VCaP (cell line): ENCODE results near the gene NKAPL.

Experiments used
- H3K27ac ChIP-seq: fragments of 450-650 bp; 2 replicates; pipeline ENCODE4 v1.5.1; 2017
- CTCF ChIP-seq: fragments of 450-650 bp; conservative IDR thresholded peaks from 2 replicates; pipeline ENCODE4 v1.5.1; 2017; ENCODE audit warnings: mild to moderate bottlenecking, moderate library complexity

Gene NKAPL

GRCh38 chr6:28232785-28233184, 26.3 kb upstream of the NKAPL start:
- H3K27ac ChIP-seq: no peak overlapping the region

GRCh38 chr6:28235912-28236452, 23.1 kb upstream of the NKAPL start:
- H3K27ac ChIP-seq: no peak overlapping the region
- TF ChIP-seq CTCF: no peak

More at GRCh38 chr6:28232785-28233184, 26.3 kb upstream of the NKAPL start:
- TF ChIP-seq CTCF: no peak

DNA sequence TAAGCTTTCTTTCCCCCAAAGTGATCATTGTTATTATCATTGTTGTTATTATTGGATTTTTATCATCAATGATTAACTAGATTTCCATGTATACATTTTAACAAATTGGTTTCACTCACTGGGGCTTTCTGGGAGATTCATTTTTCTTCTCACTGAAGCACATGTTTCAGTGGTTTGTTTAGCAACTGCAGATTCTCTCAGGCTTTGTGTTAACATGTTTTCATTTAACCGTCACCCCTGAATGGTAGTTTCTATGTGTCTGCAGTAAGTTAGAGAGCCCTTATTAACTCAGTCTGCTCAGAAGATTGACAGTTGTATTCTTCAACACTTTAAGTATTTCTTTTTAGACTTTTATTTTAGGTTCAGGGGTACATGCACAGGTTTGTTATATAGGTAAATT, 19.5 kb upstream of the NKAPL start:
- H3K27ac ChIP-seq: no peak overlapping the region
- no peak for TF ChIP-seq CTCF

- no peak overlapping the region for H3K27ac ChIP-seq
These were observed 18.6 kb upstream of the NKAPL start for GRCh38 chr6:28240471-28240870.

DNA sequence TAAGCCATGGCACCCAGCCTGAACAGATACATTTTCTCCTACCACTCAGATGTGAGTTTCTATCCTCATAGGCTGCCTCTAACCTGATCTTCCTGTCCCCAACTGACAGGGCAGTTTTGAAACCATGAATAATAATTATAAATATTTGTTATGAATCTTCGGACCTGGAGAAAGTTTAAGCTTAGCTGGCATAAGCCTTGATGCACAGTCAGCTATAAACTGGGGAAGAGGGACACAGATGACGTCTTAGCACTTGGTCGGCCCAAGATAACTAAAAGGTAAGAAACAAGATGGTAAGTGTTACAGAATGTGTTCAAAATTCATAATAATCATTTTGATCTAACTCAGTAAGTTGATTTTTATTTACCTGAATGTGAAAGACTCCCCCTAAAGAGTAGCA, 15.2 kb upstream of the NKAPL start:
- H3K27ac ChIP-seq: no peak overlapping the region
- TF ChIP-seq CTCF: no peak

More at GRCh38 chr6:28240471-28240870, 18.6 kb upstream of the NKAPL start:
- TF ChIP-seq CTCF: no peak

DNA sequence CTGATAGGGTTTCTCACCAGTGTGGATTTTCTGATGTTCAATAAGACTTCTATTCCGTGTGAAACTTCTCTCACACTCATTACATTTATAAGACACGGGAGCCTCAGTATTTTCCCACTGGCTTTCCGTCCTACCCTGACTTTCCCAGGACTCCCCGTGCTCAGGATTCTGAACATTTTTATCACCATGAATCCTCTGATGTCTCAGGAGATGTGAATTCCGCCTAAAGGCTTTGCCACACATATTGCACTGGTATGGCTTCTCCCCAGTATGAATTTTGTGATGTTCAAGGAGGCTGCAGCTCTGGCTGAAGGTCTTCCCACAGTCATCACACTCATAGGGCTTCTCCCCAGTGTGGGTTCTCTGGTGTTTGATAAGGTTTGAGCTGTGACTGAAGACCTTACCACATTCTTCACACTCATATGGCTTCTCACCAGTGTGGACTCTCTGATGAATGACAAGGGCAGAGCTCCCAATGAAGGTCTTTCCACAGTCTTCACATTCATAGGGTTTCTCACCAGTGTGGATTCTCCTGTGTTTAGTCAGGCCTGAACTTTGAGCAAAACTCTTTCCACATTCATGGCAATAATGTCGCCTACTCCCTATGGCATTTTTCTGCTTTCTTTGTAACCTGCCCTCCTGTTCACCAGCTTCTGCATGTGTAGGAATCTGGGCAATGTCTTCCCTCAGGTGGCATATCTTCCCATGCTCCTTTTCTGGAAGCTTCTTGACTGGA, 13.7 kb upstream of the NKAPL start:
- no peak overlapping the region for H3K27ac ChIP-seq
- TF ChIP-seq CTCF: no peak

GRCh38 chr6:28248916-28249315, 10.2 kb upstream of the NKAPL start:
- no peak overlapping the region for H3K27ac ChIP-seq
- TF ChIP-seq CTCF: no peak
